Spleen (tissue), 11 donors: ENCODE results near the gene COL1A2. TPM values are rescaled to one million over a fixed set of nuclear protein-coding genes. Genes with fewer than 3 reads are reported as not detected.

Experiments
- DNase-seq: peaks from one replicate; pipeline ENCODE4 v3.0.0-alpha.2; 2020
- H3K27ac ChIP-seq, 8 donors: fragments of 200-600 bp; sonication (generic) in 7 of 8; 1 replicate in 4 of 8; 2 replicates in 4 of 8; pipeline versions ENCODE4 v1.5.0 to v1.8.0; 2016 to 2021; ENCODE audit warnings: inconsistent platforms in 4 of 8, mild to moderate bottlenecking in 4 of 8, moderate library complexity in 1 of 8
- H3K27me3 ChIP-seq, 7 donors: fragments of 200-600 bp; sonication (generic) in 6 of 7; replicated peaks in 1 of 7; 1 replicate in 4 of 7; 2 replicates in 3 of 7; pipeline versions ENCODE4 v1.5.0 to v1.8.0; 2016 to 2021; ENCODE audit warnings: inconsistent platforms in 3 of 7, mild to moderate bottlenecking in 1 of 7
- H3K36me3 ChIP-seq, 6 donors: fragments of 200-600 bp; sonication (generic) in 5 of 6; 1 replicate in 4 of 6; 2 replicates in 2 of 6; pipeline versions ENCODE4 v1.5.0 to v1.8.0; 2016 to 2021; ENCODE audit warnings: inconsistent platforms in 2 of 6
- H3K4me1 ChIP-seq, 6 donors: fragments of 200-600 bp; sonication (generic) in 5 of 6; 1 replicate in 3 of 6; 2 replicates in 3 of 6; pipeline versions ENCODE4 v1.5.0 to v1.8.0; 2016 to 2021; ENCODE audit warnings: inconsistent platforms in 3 of 6
- H3K4me3 ChIP-seq, 8 donors: fragments of 200-600 bp; sonication (generic) in 7 of 8; 1 replicate in 4 of 8; 2 replicates in 4 of 8; pipeline versions ENCODE4 v1.5.0 to v1.8.0; 2016 to 2021; ENCODE audit warnings: inconsistent platforms in 4 of 8, mild to moderate bottlenecking in 4 of 8, moderate library complexity in 2 of 8
- H3K9me3 ChIP-seq, 8 donors: fragments of 200-600 bp; sonication (generic) in 7 of 8; 1 replicate in 4 of 8; 2 replicates in 4 of 8; pipeline versions ENCODE4 v1.5.0 to v1.8.0; 2016 to 2021; ENCODE audit warnings: inconsistent platforms in 4 of 8
- CTCF ChIP-seq, 11 experiments: fragments of 200-600 bp in 7 of 11; fragments of 450-650 bp in 4 of 11; sonication (generic) in 4 of 11; IDR thresholded peaks in 8 of 11; conservative IDR thresholded peaks in 3 of 11; 1 replicate in 7 of 11; 2 replicates in 4 of 11; pipeline versions ENCODE4 v1.4.0 to v1.8.0; 2016 to 2021; ENCODE audit warnings: antibody characterized with exemption in 11 of 11, inconsistent platforms in 4 of 11, mild to moderate bottlenecking in 1 of 11
- POLR2A ChIP-seq, 3 donors: fragments of 450-650 bp; IDR thresholded peaks; one replicate each; pipeline ENCODE4 v1.5.1; 2017; ENCODE audit warnings: antibody characterized with exemption in 3 of 3, mild to moderate bottlenecking in 1 of 3
- POLR2AphosphoS5 ChIP-seq, 3 donors: sonication (generic); formaldehyde crosslinking; IDR thresholded peaks; one replicate each; pipeline ENCODE4 v1.5.1; 2017; ENCODE audit warnings: antibody characterized with exemption in 3 of 3
- WGBS, 5 donors: extraction: QIAGEN DNeasy Blood & Tissue Kit in 3 of 5; methylation state at CpG; one replicate each; pipeline versions ENCODE4 v1.1.5 to v1.1.7; 2013 to 2018; 5-methylcytosine and 5-hydroxymethylcytosine counted together
- intact Hi-C: fragments of 100-400 bp; cut with DNase I; formaldehyde crosslinking; loops from one replicate; pipeline ENCODE4 v1.15.0; 2023; ENCODE audit warnings: low total_unique reads
- polyA plus RNA-seq, 3 donors: library from polyadenylated mRNA; stranded (reverse); fragments of 200-250 nt; gene quantifications; one replicate each; pipeline ENCODE4 v1.2.1, GENCODE V29; 2013
- total RNA-seq, 7 donors: library from RNA; depleted of rRNA in 3 of 7; stranded (reverse); fragments of >200 nt in 3 of 7; fragmentation: NEBNext Ultra II Directional in 4 of 7; extraction: Animal tissue kit (Norgen Biotek cat#: 25700) in 4 of 7; gene quantifications; one replicate each; pipeline versions ENCODE4 v1.1.0 to v1.2.1, GENCODE V29; 2016 to 2021
- donor health status: healthy with polysubstance abuse.
- donor health status: DM: no; HTN: no; CAD: no; lungs with moderate emphysema.
- donor health status: DM: no; HTN: no; CAD: no.
- donor health status: Bipolar disorder and iron deficiency.
- donor health status: healthy.
- donor health status: DM: no; HTN: no; CAD: no.
- donor health status: DM: yes; HTN: yes; CAD: no.

Gene COL1A2
- total and polyA plus RNA-seq, 10 donors = 39.7 to 228 (median 116) TPM

DNA sequence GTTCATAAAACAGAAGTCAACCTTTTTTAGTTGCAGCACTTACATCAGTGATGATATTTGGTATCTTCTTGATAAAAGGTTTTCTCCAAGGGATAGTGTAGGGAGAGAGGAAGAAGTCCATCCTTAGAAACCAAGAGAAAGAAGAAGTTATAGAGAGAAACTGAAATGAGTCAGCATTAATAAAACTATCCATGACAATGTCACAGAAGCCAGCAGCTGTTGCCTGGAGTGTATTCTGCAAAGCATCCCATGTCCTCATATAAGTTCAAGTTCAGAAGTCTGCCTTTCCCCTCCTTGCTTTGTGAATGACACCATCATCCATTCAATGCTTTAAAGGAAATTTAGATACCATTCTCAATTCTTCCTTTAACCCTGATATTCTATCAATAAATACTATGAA is 14.4 kb upstream of the COL1A2 start:
- no peak for DNase-seq
- Histone ChIP-seq H3K4me3 (no peak overlapping the region), H3K27ac (no peak overlapping the region), H3K4me1 (no peaks in the 10 kb centered on the region), H3K36me3 (no peaks in the 10 kb centered on the region), H3K9me3 (no peaks in the 10 kb centered on the region), H3K27me3 (no peaks in the 10 kb centered on the region)
- intact Hi-C loops = no loop called here
- TF ChIP-seq POLR2AphosphoS5 (IDR thresholded peaks at IDR 0.05) (no peak), POLR2A (IDR thresholded peaks at IDR 0.05) (no peak), CTCF (IDR thresholded peaks at IDR 0.05 in 8 of 11, conservative IDR thresholded peaks at IDR 0.05 in 3 of 11) (no peak)

DNA sequence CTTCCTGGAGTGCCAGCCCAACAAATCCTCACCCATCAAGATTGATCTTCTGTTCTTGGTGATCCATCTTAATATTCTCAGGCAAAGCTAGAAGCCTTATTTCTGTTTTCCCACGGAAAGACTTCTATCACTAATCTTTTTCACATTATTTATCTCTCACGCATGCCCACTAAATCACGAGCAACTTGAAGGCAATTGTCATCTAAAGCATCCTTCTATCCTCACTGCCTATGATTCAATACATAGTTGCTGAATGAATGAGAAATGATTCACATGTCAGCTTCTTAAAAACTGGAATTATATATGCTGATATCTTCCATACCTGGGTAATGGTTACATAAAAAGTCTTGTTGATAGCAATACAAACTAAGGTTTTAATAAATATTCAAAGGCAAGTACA is 12.6 kb upstream of the COL1A2 start:
- WGBS, 5 donors = 65 to 89% (median 84%) methylated on average over 3 of the region's 3 CpGs
- Histone ChIP-seq H3K27me3 (no peaks in the 10 kb centered on the region), H3K27ac (no peak overlapping the region), H3K4me3 (no peak overlapping the region), H3K9me3 (no peaks in the 10 kb centered on the region), H3K36me3 (no peaks in the 10 kb centered on the region), H3K4me1 (no peaks in the 10 kb centered on the region)
- TF ChIP-seq POLR2A (IDR thresholded peaks at IDR 0.05) (no peak), CTCF (IDR thresholded peaks at IDR 0.05 in 8 of 11, conservative IDR thresholded peaks at IDR 0.05 in 3 of 11) (no peak), POLR2AphosphoS5 (IDR thresholded peaks at IDR 0.05) (no peak)
- intact Hi-C loops = no loop called here
- no peak for DNase-seq

GRCh38 chr7:94382746-94383145 is 11.9 kb upstream of the COL1A2 start:
- H3K4me3 ChIP-seq = no peak overlapping the region
- H3K27ac ChIP-seq = no peak overlapping the region
- no peaks in the 10 kb centered on the region for H3K36me3 ChIP-seq
- TF ChIP-seq CTCF (IDR thresholded peaks at IDR 0.05 in 8 of 11, conservative IDR thresholded peaks at IDR 0.05 in 3 of 11) (no peak), POLR2AphosphoS5 (IDR thresholded peaks at IDR 0.05) (no peak), POLR2A (IDR thresholded peaks at IDR 0.05) (no peak)
- intact Hi-C loops = no loop called here
- H3K4me1 ChIP-seq = no peaks in the 10 kb centered on the region
- H3K27me3 ChIP-seq = no peaks in the 10 kb centered on the region
- 71 to 92% (median 75%) methylated on average over 1 of the region's 1 CpG for WGBS, 5 donors
- no peaks in the 10 kb centered on the region for H3K9me3 ChIP-seq
- no peak for DNase-seq

DNA sequence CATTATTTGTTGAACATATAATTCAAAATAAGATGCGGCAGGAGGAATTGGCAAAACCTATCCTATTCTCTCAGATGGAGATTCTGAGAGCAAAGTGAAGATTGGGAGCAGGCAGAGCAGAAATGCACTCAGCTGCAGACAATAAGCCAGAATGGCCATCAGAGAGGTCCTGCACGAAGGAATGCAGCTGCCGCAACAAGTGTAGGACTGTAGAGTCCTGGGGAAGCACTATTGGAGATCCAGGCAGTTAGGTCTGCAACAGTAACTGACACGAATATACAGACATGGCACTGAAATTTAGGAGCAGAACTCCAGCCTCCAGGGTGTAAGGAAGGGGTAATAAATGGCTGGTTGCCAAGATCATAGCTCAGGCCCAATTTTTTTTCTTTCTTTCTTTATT is 10.4 kb upstream of the COL1A2 start:
- WGBS, 5 donors = 79 to 89% (median 86%) methylated on average over 4 of the region's 4 CpGs
- Histone ChIP-seq H3K4me3 (no peak overlapping the region), H3K9me3 (no peaks in the 10 kb centered on the region), H3K27ac (no peak overlapping the region), H3K27me3 (no peaks in the 10 kb centered on the region), H3K4me1 (no peaks in the 10 kb centered on the region), H3K36me3 (no peaks in the 10 kb centered on the region)
- TF ChIP-seq POLR2A (IDR thresholded peaks at IDR 0.05) (no peak), CTCF (IDR thresholded peaks at IDR 0.05 in 8 of 11, conservative IDR thresholded peaks at IDR 0.05 in 3 of 11) (no peak), POLR2AphosphoS5 (IDR thresholded peaks at IDR 0.05) (no peak)
- DNase-seq = no peak
- intact Hi-C loops = no loop called here
